Stimulated activated effector memory CD8-positive, alpha-beta T cell treated with anti-CD3 and anti-CD28 coated beads, Interleukin-12 subunit alpha, Interleukin-12 subunit beta, amount 100 ng/mL, for 72 hours (primary cell): ENCODE results near the gene PPP1R12A.
"Not testable (repeated sequence)": the region's sequence is repeated elsewhere in the genome, so short reads cannot be mapped to it uniquely, and the experiment has no call there.

Experiments used
- ATAC-seq: fragments of 150-1000 bp; cut with Tn5 transposase; 2 replicates; pipeline ENCODE4 v1.10.0; 2021
- DNase-seq, 2 donors: peaks; one replicate each; pipeline ENCODE4 v3.0.0; 2021 to 2022; ENCODE audit warnings: low spot score in 2 of 2
- H3K27ac Mint-ChIP-seq: one replicate; pipeline ENCODE4 v1.8.0; 2022; ENCODE audit warnings: mild to moderate bottlenecking, mixed read lengths
- H3K36me3 Mint-ChIP-seq: one replicate; pipeline ENCODE4 v1.8.0; 2022; ENCODE audit warnings: mild to moderate bottlenecking, mixed read lengths
- H3K4me1 Mint-ChIP-seq: one replicate; pipeline ENCODE4 v1.8.0; 2022; ENCODE audit warnings: mixed read lengths
- H3K4me3 Mint-ChIP-seq: one replicate; pipeline ENCODE4 v1.8.0; 2022; ENCODE audit warnings: mild to moderate bottlenecking, mixed read lengths
- H3K9me3 Mint-ChIP-seq: one replicate; pipeline ENCODE4 v1.8.0; 2022; ENCODE audit warnings: mixed read lengths

PPP1R12A gene

GRCh38 chr12:79885911-79886490 is 48.9 kb downstream of the PPP1R12A start:
- DNase-seq, result no peak
- H3K27ac Mint-ChIP-seq, result no peak overlapping the region
- H3K9me3 Mint-ChIP-seq, result no peaks in the 10 kb centered on the region
- peaks cover 59% of the 10 kb centered on the region for H3K4me1 Mint-ChIP-seq
- no peak overlapping the region for H3K4me3 Mint-ChIP-seq
- no peaks in the 10 kb centered on the region for H3K36me3 Mint-ChIP-seq
- ATAC-seq, result no peak

GRCh38 chr12:79884401-79885006 is 50.4 kb downstream of the PPP1R12A start:
- H3K36me3 Mint-ChIP-seq, result no peaks in the 10 kb centered on the region
- ATAC-seq (no peak), DNase-seq (no peak)
- no peak overlapping the region for H3K27ac Mint-ChIP-seq
- H3K4me3 Mint-ChIP-seq, result no peak overlapping the region
- H3K4me1 Mint-ChIP-seq, result peaks cover 60% of the 10 kb centered on the region
- no peaks in the 10 kb centered on the region for H3K9me3 Mint-ChIP-seq

- Mint-ChIP-seq H3K9me3 (no peaks in the 10 kb centered on the region), H3K27ac (peak overlapping the region; percentile 2), H3K4me3 (no peak overlapping the region), H3K4me1 (peaks cover 58% of the 10 kb centered on the region), H3K36me3 (no peaks in the 10 kb centered on the region)
- DNase-seq (no peak), ATAC-seq (peak; percentile 64)
These were observed 51.7 kb downstream of the PPP1R12A start for GRCh38 chr12:79883216-79883615.

GRCh38 chr12:79881351-79881750 is 53.5 kb downstream of the PPP1R12A start:
- H3K4me3 Mint-ChIP-seq, result no peak overlapping the region
- ATAC-seq (no peak), DNase-seq (no peak)
- H3K4me1 Mint-ChIP-seq, result peaks cover 59% of the 10 kb centered on the region
- H3K27ac Mint-ChIP-seq, result no peak overlapping the region
- H3K36me3 Mint-ChIP-seq, result no peaks in the 10 kb centered on the region
- H3K9me3 Mint-ChIP-seq, result no peaks in the 10 kb centered on the region

GRCh38 chr12:79878506-79878905 is 56.4 kb downstream of the PPP1R12A start:
- not testable (repeated sequence) for H3K36me3 Mint-ChIP-seq, H3K4me3 Mint-ChIP-seq, H3K9me3 Mint-ChIP-seq, DNase-seq, ATAC-seq, H3K27ac Mint-ChIP-seq
- H3K4me1 Mint-ChIP-seq, result peaks cover 73% of the 10 kb centered on the region

- DNase-seq (no peak), ATAC-seq (no peak)
- H3K36me3 Mint-ChIP-seq, result peaks cover 9% of the 10 kb centered on the region
- H3K27ac Mint-ChIP-seq, result no peak overlapping the region
- no peak overlapping the region for H3K4me3 Mint-ChIP-seq
- peaks cover 62% of the 10 kb centered on the region for H3K4me1 Mint-ChIP-seq
- H3K9me3 Mint-ChIP-seq, result no peaks in the 10 kb centered on the region
These were observed 57.7 kb downstream of the PPP1R12A start for GRCh38 chr12:79877246-79877645.

GRCh38 chr12:79874665-79875064 is 60.2 kb downstream of the PPP1R12A start:
- no peak overlapping the region for H3K27ac Mint-ChIP-seq
- H3K9me3 Mint-ChIP-seq, result no peaks in the 10 kb centered on the region
- no peak overlapping the region for H3K4me3 Mint-ChIP-seq
- peaks cover 51% of the 10 kb centered on the region for H3K4me1 Mint-ChIP-seq
- DNase-seq (no peak), ATAC-seq (no peak)
- peaks cover 34% of the 10 kb centered on the region for H3K36me3 Mint-ChIP-seq

GRCh38 chr12:79873201-79873600 is 61.7 kb downstream of the PPP1R12A start:
- Mint-ChIP-seq H3K9me3 (no peaks in the 10 kb centered on the region), H3K27ac (peak overlapping the region; percentile 44), H3K4me3 (no peak overlapping the region), H3K36me3 (peaks cover 46% of the 10 kb centered on the region), H3K4me1 (peaks cover 50% of the 10 kb centered on the region)
- ATAC-seq (no peak), DNase-seq (no peak)

GRCh38 chr12:79871621-79872020 is 63.3 kb downstream of the PPP1R12A start:
- Mint-ChIP-seq H3K27ac (peak overlapping the region; percentile 17), H3K4me1 (peaks cover 46% of the 10 kb centered on the region)

GRCh38 chr12:79870916-79871315 is 64.0 kb downstream of the PPP1R12A start:
- no peak overlapping the region for H3K4me3 Mint-ChIP-seq
- peaks cover 46% of the 10 kb centered on the region for H3K4me1 Mint-ChIP-seq
- H3K36me3 Mint-ChIP-seq, result peaks cover 67% of the 10 kb centered on the region
- H3K9me3 Mint-ChIP-seq, result no peaks in the 10 kb centered on the region
- DNase-seq, result no peak
- no peak for ATAC-seq
- peak overlapping the region; percentile 17 for H3K27ac Mint-ChIP-seq

More at GRCh38 chr12:79871621-79872020, 63.3 kb downstream of the PPP1R12A start:
- DNase-seq (no peak), ATAC-seq (no peak)
- no peak overlapping the region for H3K4me3 Mint-ChIP-seq
- H3K36me3 Mint-ChIP-seq, result peaks cover 62% of the 10 kb centered on the region
- no peaks in the 10 kb centered on the region for H3K9me3 Mint-ChIP-seq

- Mint-ChIP-seq H3K27ac (no peak overlapping the region), H3K4me1 (peaks cover 56% of the 10 kb centered on the region), H3K4me3 (no peak overlapping the region), H3K9me3 (peaks cover 2% of the 10 kb centered on the region), H3K36me3 (peaks cover 6% of the 10 kb centered on the region)
- DNase-seq, result no peak
- no peak for ATAC-seq
These were observed 75.3 kb downstream of the PPP1R12A start for GRCh38 chr12:79859646-79860045.

GRCh38 chr12:79858518-79858917 is 76.4 kb downstream of the PPP1R12A start:
- peaks cover 2% of the 10 kb centered on the region for H3K9me3 Mint-ChIP-seq
- ATAC-seq (no peak), DNase-seq (no peak)
- no peak overlapping the region for H3K4me3 Mint-ChIP-seq
- H3K36me3 Mint-ChIP-seq, result peaks cover 6% of the 10 kb centered on the region
- no peak overlapping the region for H3K27ac Mint-ChIP-seq
- peaks cover 50% of the 10 kb centered on the region for H3K4me1 Mint-ChIP-seq

GRCh38 chr12:79857675-79858074 is 77.2 kb downstream of the PPP1R12A start:
- no peak overlapping the region for H3K27ac Mint-ChIP-seq
- ATAC-seq (no peak), DNase-seq (no peak)
- H3K4me1 Mint-ChIP-seq, result peaks cover 42% of the 10 kb centered on the region
- peaks cover 2% of the 10 kb centered on the region for H3K9me3 Mint-ChIP-seq
- H3K4me3 Mint-ChIP-seq, result no peak overlapping the region
- peaks cover 5% of the 10 kb centered on the region for H3K36me3 Mint-ChIP-seq

- no peak overlapping the region for H3K27ac Mint-ChIP-seq
These were observed 84.1 kb downstream of the PPP1R12A start for GRCh38 chr12:79850610-79851299.

GRCh38 chr12:79848339-79848738 is 86.6 kb downstream of the PPP1R12A start:
- Mint-ChIP-seq H3K36me3 (peaks cover 28% of the 10 kb centered on the region), H3K27ac (peak overlapping the region; percentile 46), H3K4me3 (no peak overlapping the region), H3K9me3 (peaks cover 9% of the 10 kb centered on the region), H3K4me1 (peaks cover 37% of the 10 kb centered on the region)
- ATAC-seq, result no peak
- no peak for DNase-seq

More at GRCh38 chr12:79850610-79851299, 84.1 kb downstream of the PPP1R12A start:
- DNase-seq, result no peak
- Mint-ChIP-seq H3K9me3 (peaks cover 9% of the 10 kb centered on the region), H3K4me1 (peaks cover 32% of the 10 kb centered on the region), H3K36me3 (peaks cover 8% of the 10 kb centered on the region), H3K4me3 (no peak overlapping the region)
- ATAC-seq, result peak; percentile 21

GRCh38 chr12:79847417-79847816 is 87.5 kb downstream of the PPP1R12A start:
- peak overlapping the region; percentile 46 for H3K27ac Mint-ChIP-seq
- H3K36me3 Mint-ChIP-seq, result peaks cover 37% of the 10 kb centered on the region
- H3K4me1 Mint-ChIP-seq, result peaks cover 44% of the 10 kb centered on the region
- H3K9me3 Mint-ChIP-seq, result peaks cover 9% of the 10 kb centered on the region
- DNase-seq (no peak), ATAC-seq (no peak)
- no peak overlapping the region for H3K4me3 Mint-ChIP-seq
